Left ventricle myocardium inferior (tissue), 1 donor: ENCODE data around the gene DRAP1. TPM values are rescaled to one million over a fixed set of nuclear protein-coding genes. Genes with fewer than 3 reads are reported as not detected.
A peak's percentile ranks its signal among the peaks of the same experiment; 100 is the strongest.

Experiments used
- DNase-seq: peaks from one replicate; pipeline ENCODE4 v3.0.0-alpha.2; 2020
- H3K27ac ChIP-seq: fragments of 200-600 bp; replicated peaks from 2 replicates; pipeline ENCODE4 v1.8.0; 2021
- H3K27me3 ChIP-seq: fragments of 200-600 bp; 2 replicates; pipeline ENCODE4 v1.8.0; 2021; ENCODE audit warnings: low read depth
- H3K36me3 ChIP-seq: fragments of 200-600 bp; 2 replicates; pipeline ENCODE4 v1.8.0; 2021
- H3K4me1 ChIP-seq: fragments of 200-600 bp; 2 replicates; pipeline ENCODE4 v1.8.0; 2021
- H3K4me3 ChIP-seq: fragments of 200-600 bp; 2 replicates; pipeline ENCODE4 v1.8.0; 2021; ENCODE audit warnings: mild to moderate bottlenecking, moderate library complexity
- H3K9me3 ChIP-seq: fragments of 200-600 bp; replicated peaks from 2 replicates; pipeline ENCODE4 v1.8.0; 2021
- intact Hi-C: fragments of 100-400 bp; cut with micrococcal nuclease; formaldehyde crosslinking; loops from one replicate; pipeline ENCODE4 v1.11.0; 2022
- total RNA-seq: library from RNA; stranded (reverse); fragmentation: NEBNext Ultra II Directional; extraction: Animal tissue kit (Norgen Biotek cat#: 25700); gene quantifications from one replicate; pipeline ENCODE4 v1.2.1, GENCODE V29; 2021
- TF ChIP-seq, protein P1 (sequence below): fragments of 200-600 bp; IDR thresholded peaks from 2 replicates; pipeline ENCODE4 v1.8.0; 2021; ENCODE audit warnings: antibody characterized with exemption, mild to moderate bottlenecking, borderline replicate concordance
- donor health status: DM: no; HTN: yes; CAD: no; lungs with severe emphysema.

Gene DRAP1
- total RNA-seq, 1 donor from 2014 or later: 94.7 TPM

DNA sequence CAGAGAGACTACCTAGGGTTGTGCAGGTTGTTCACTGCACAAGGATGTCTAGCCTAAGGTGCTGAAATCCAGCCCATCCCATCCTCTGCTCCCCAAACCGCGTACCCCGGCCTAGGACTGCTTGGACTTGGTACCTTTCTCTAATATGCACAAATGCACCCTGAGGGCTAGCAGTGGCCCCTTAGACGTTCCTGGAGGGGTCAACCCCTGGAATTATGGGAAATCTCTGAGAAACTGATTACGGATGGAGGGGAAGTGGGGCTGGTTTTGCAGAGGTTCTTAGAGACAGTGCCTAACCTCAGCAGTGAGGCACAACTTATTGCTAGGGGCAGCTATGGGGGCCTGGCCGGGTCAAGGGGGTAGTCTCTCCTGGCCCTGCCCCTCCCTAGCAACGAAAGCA, 2.8 kb upstream of the DRAP1 start:
- peaks cover 74% of the 10 kb centered on the region for H3K4me1 ChIP-seq
- H3K27ac ChIP-seq: peak overlapping the region; percentile 99
- intact Hi-C loops: no loop called here
- H3K36me3 ChIP-seq: peaks cover 14% of the 10 kb centered on the region
- no peak for DNase-seq
- peak overlapping the region; percentile 34 for H3K4me3 ChIP-seq
- no peaks in the 10 kb centered on the region for H3K9me3 ChIP-seq
- H3K27me3 ChIP-seq: no peaks in the 10 kb centered on the region
- TF ChIP-seq, protein P1, sequence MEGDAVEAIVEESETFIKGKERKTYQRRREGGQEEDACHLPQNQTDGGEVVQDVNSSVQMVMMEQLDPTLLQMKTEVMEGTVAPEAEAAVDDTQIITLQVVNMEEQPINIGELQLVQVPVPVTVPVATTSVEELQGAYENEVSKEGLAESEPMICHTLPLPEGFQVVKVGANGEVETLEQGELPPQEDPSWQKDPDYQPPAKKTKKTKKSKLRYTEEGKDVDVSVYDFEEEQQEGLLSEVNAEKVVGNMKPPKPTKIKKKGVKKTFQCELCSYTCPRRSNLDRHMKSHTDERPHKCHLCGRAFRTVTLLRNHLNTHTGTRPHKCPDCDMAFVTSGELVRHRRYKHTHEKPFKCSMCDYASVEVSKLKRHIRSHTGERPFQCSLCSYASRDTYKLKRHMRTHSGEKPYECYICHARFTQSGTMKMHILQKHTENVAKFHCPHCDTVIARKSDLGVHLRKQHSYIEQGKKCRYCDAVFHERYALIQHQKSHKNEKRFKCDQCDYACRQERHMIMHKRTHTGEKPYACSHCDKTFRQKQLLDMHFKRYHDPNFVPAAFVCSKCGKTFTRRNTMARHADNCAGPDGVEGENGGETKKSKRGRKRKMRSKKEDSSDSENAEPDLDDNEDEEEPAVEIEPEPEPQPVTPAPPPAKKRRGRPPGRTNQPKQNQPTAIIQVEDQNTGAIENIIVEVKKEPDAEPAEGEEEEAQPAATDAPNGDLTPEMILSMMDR: no peak

DNA sequence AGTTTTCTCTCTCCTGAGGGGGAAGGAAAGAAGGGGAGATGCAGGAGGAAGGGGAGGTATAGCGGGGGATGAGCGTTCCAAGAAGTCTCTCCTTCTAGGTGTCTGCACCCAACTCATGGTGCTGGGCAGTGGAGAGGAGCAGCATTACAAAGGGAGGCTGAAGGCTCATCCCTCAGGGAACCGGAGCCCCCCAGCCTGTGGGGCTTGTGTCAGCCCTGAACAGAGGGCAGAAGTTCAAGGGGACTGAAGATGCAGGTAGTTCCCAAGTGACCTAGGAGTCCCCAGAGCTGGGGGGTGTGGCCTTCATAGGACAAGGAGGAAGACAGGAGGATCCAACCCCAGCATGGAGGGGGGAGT, 2.2 kb upstream of the DRAP1 start:
- TF ChIP-seq, protein P1: no peak
- intact Hi-C loops: no loop called here
- peaks cover 18% of the 10 kb centered on the region for H3K36me3 ChIP-seq
- H3K27ac ChIP-seq: peak overlapping the region; percentile 99
- H3K4me1 ChIP-seq: peaks cover 67% of the 10 kb centered on the region
- no peak for DNase-seq
- H3K9me3 ChIP-seq: no peaks in the 10 kb centered on the region
- peak overlapping the region; percentile 100 for H3K4me3 ChIP-seq
- H3K27me3 ChIP-seq: no peaks in the 10 kb centered on the region

DNA sequence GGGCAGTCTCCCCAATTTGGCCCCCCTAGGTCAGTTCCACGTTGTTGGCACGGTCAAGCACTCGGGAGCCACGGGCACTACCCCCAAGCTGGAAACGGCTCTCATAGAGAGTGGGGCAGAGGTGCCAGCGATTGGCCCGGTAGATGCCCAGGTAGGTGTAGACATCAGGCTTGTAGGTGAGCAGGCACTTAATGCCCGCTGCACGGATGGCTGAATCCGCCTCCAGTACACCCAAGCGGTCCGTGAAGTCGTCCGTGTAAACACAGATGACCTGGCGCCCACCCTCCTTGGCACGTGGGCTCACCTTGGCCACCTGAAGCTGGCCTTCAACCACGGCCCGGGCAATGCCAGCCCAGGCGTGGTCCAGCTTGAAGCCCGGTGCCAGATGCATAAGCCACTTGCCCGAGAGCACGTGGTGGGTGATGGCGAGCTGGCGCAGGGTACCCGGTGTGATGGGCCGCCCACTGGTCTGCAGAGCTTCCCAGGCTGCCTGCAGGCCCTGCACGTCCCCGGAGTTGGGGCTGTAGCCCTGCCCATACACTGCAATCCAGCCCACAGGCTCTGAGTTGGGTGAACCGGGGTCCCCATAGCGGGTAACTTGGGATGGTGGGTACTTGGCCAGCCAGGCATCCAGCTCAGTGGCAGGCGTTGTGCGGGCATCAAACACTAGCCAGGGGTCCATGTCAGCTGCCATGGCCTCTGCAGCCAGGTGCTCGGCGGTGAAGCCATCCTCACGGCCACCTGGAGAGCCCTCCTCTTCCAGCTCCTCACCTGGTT, 1.6 kb upstream of the DRAP1 start:
- Histone ChIP-seq H3K4me3 (peak overlapping the region; percentile 100), H3K27me3 (no peaks in the 10 kb centered on the region), H3K36me3 (peaks cover 23% of the 10 kb centered on the region), H3K27ac (peak overlapping the region; percentile 99), H3K9me3 (no peaks in the 10 kb centered on the region), H3K4me1 (peaks cover 63% of the 10 kb centered on the region)
- intact Hi-C loops: no loop called here
- TF ChIP-seq, protein P1: no peak
- DNase-seq: no peak

DNA sequence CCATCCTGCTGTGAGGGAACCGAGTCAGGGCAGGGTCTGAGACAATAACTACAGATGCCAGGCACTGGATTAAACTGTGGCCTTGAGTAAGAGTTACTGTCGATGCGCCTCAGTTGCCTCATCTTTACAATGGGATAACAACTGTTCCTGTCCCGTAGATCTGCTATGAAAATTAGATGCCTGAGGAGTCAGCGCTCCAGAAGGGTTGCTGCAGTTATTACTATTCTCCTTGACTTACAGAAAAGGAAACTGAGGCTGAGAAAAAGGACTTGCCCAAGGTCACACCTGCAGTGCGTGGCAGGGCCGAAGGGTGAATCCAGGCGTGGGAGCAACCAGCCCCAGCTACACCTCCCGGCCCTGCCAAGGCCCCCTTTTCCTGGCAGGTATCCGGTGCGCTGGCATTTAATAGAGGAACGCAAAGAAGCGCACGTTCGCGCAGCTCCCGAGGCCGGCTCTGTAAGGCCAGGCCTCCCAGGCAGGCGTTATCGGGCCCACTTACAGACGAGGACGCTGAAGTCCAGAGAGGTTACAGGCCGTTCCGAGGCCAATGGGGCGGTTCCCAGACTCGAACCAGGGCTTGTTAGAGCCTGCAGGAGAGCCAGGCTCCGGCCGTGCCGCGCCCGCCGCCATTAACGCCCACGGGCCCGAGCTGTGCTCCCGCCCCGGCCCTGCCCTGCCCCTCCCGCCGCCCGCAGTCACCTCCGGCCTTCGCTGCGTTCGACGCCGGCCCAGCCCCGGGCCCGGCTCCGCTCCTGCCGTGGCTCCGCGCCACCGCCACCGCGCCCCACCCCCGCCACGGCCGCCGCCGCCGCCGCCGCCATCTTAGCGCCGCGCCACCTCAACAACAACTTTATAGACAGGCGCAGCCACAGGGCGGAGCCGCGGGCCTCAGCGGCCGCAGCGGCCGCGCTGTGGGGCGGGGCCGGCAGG, 750 bp upstream of the DRAP1 start, which contains the start of gene C11orf68:
Gene C11orf68, minus strand, starts transcription at position 852 of the 930 bp plus-strand sequence. Its CDS starts 31 bp downstream, at position 821.
- Histone ChIP-seq H3K27me3 (no peaks in the 10 kb centered on the region), H3K4me3 (peak within 1 kb of the TSS; percentile 100), H3K27ac (peak within 1 kb of the TSS; percentile 99), H3K36me3 (peaks cover 32% of the 10 kb centered on the region), H3K4me1 (peaks cover 63% of the 10 kb centered on the region), H3K9me3 (no peaks in the 10 kb centered on the region)
- intact Hi-C loops: no loop called here
- TF ChIP-seq, protein P1: no peak
- no peak for DNase-seq

DNA sequence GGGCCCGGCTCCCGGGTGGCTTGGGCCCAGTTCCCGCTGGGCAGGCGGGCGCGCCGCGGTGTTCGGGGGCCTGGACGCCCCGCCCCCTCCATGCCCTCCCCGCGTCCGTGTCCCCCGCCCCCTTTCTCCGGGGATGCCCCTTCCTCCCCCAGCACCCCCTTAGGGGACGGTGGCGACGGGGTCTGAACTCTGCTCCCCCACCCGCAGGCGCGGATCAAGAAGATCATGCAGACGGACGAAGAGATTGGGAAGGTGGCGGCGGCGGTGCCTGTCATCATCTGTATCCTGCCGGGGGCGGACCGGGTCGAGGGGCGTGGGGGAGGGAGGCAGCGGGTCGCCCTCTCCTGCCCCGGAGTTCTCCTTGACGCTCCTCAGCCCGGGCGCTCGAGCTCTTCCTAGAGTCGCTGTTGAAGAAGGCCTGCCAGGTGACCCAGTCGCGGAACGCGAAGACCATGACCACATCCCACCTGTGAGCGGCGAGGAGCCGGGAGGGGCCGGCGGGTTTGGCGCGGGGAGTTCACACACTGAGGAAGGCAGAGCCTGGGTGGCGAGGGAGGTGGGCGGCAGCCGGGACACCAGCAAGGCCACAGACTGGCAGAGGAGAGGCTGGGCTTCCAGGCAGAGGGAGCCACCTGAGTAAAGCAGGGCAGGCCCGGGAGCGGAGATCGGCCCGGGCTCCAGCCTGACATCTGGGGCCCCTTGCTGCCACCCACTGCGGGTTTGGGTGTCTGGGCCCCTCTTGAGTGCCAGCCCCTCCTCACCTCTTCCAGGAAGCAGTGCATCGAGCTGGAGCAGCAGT, 546 bp downstream of the DRAP1 start:
- TF ChIP-seq, protein P1: no peak

More for the DNA sequence above, 546 bp downstream of the DRAP1 start:
- Histone ChIP-seq H3K9me3 (no peaks in the 10 kb centered on the region), H3K27me3 (no peaks in the 10 kb centered on the region), H3K4me1 (peaks cover 59% of the 10 kb centered on the region), H3K36me3 (peaks cover 32% of the 10 kb centered on the region), H3K4me3 (peak overlapping the region; percentile 100), H3K27ac (peak overlapping the region; percentile 88)
- DNase-seq: no peak
- intact Hi-C loops: no loop called here
